K562 (cell line): ENCODE data around the gene CHAT.

Source experiments
- CEBPG ChIP-seq, 3 experiments: fragments of 200-800 bp in 1 of 3; sonication (Bioruptor generic) in 1 of 3; sonication (generic) in 1 of 3; formaldehyde crosslinking in 1 of 3; IDR thresholded peaks in 2 of 3; conservative IDR thresholded peaks in 1 of 3; 2 replicates each; pipeline versions ENCODE4 v1.6.1 to v1.8.0; 2016 to 2022; ENCODE audit warnings: missing compliant biosample characterization in 2 of 3, missing genetic modification characterization in 2 of 3, mild to moderate bottlenecking in 1 of 3, missing genetic modification reagents in 1 of 3
- FUS ChIP-seq: fragments of 200-400 bp; formaldehyde crosslinking; optimal IDR thresholded peaks from 2 replicates; pipeline ENCODE3; 2017; ENCODE audit warnings: low read depth, low read length
- MYBL2 ChIP-seq, 2 experiments: fragments of 450-650 bp in 1 of 2; sonication (generic) in 1 of 2; formaldehyde crosslinking in 1 of 2; IDR thresholded peaks; 2 replicates each; pipeline versions ENCODE4 v1.6.1 to v1.8.1; 2017 to 2022; ENCODE audit warnings: borderline replicate concordance in 1 of 2, inconsistent platforms in 1 of 2, low read depth in 1 of 2, mild to moderate bottlenecking in 1 of 2, missing genetic modification reagents in 1 of 2, moderate library complexity in 1 of 2
- TF ChIP-seq, protein P1 (sequence below), 2 experiments: fragments of 450-650 bp in 1 of 2; IDR thresholded peaks; 2 replicates each; pipeline ENCODE4 v1.6.1; 2011 to 2017; ENCODE audit warnings: low read depth in 2 of 2, antibody characterized with exemption in 1 of 2, borderline replicate concordance in 1 of 2, low read length in 1 of 2, mild to moderate bottlenecking in 1 of 2, mixed read lengths in 1 of 2; ENCODE audit not compliant: control insufficient read depth in 1 of 2

DNA sequence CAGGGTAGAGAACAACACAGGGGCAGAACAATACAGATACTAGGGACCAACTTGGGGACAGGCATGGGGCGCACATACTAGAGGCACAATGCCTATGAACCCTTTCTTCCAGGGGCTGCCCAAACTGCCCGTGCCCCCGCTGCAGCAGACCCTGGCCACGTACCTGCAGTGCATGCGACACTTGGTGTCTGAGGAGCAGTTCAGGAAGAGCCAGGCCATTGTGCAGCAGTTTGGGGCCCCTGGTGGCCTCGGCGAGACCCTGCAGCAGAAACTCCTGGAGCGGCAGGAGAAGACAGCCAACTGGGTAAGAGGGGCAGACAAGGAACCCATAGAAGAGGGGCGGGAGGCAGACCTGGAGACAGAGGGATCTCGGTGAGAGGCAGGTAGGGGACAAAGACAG lies 5.8 kb downstream of the CHAT start:
- TF ChIP-seq FUS: no peak
- TF ChIP-seq, protein P1, sequence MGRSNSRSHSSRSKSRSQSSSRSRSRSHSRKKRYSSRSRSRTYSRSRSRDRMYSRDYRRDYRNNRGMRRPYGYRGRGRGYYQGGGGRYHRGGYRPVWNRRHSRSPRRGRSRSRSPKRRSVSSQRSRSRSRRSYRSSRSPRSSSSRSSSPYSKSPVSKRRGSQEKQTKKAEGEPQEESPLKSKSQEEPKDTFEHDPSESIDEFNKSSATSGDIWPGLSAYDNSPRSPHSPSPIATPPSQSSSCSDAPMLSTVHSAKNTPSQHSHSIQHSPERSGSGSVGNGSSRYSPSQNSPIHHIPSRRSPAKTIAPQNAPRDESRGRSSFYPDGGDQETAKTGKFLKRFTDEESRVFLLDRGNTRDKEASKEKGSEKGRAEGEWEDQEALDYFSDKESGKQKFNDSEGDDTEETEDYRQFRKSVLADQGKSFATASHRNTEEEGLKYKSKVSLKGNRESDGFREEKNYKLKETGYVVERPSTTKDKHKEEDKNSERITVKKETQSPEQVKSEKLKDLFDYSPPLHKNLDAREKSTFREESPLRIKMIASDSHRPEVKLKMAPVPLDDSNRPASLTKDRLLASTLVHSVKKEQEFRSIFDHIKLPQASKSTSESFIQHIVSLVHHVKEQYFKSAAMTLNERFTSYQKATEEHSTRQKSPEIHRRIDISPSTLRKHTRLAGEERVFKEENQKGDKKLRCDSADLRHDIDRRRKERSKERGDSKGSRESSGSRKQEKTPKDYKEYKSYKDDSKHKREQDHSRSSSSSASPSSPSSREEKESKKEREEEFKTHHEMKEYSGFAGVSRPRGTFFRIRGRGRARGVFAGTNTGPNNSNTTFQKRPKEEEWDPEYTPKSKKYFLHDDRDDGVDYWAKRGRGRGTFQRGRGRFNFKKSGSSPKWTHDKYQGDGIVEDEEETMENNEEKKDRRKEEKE (IDR thresholded peaks at IDR 0.05; ENCODE audit: borderline replicate concordance in 1 of 2, control insufficient read depth in 1 of 2, low read depth in 2 of 2, low read length in 1 of 2): no peak
- TF ChIP-seq CEBPG (CRISPR knock-in tag; IDR thresholded peaks at IDR 0.05): no peak
- no peak for TF ChIP-seq CEBPG (tag; conservative IDR thresholded peaks at IDR 0.05 in 1 of 2, IDR thresholded peaks at IDR 0.05 in 1 of 2)
- TF ChIP-seq MYBL2 (IDR thresholded peaks at IDR 0.05; ENCODE audit: low read depth): no peak
- no peak for TF ChIP-seq MYBL2 (CRISPR knock-in tag; IDR thresholded peaks at IDR 0.05; ENCODE audit: borderline replicate concordance)
